ENCODE measurements around the gene ENTPD8. TPM values are rescaled to one million over a fixed set of nuclear protein-coding genes. Genes with fewer than 3 reads are reported as not detected.

ENTPD8 gene
- total RNA-seq, 2 experiments from 2014 or later: not detected

DNA sequence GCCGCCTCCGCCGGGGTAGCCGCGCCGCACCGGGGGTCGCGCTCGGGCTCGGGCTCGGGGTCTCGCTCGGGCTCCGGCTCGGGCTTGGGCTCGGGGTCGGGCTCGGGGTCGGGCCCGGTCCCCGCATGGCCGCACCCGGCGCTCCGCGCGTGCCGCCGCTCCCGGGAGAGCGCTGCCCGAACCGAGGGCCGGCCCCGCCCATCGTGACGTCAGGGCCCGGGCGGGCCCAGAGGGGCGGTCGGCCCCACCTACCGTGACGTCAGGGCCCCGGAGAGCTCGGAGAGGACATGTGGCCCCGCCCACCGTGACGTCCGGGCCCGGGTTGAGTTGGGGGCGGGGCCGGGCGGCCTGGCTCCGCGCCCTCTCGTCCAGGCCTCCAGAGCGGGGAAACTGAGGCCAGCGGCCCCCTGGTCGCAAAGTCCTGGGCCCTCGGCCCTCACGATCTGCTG, 18.0 kb upstream of the ENTPD8 start, which contains the start of gene NSMF:
Gene NSMF (minus strand): TSS at position 183 of the 449 bp plus-strand sequence. CDS start 232 bp downstream, outside the sequence.
- Mint-ChIP-seq H3K36me3 (peaks cover 8% of the 10 kb centered on the region), H3K27me3 (no peaks in the 10 kb centered on the region), H3K9me3 (ENCODE audit: low read depth) (no peaks in the 10 kb centered on the region), H3K27ac (peak within 1 kb of the TSS; percentile 78), H3K4me3 (peak within 1 kb of the TSS; percentile 48), H3K4me1 (peaks cover 30% of the 10 kb centered on the region)
- DNase-seq (peak; percentile 94), ATAC-seq (peak; percentile 72)
- CTCF ChIA-PET: interaction anchor here (0.9 to 1.2 kb wide), 6 partner anchors 13 to 232 kb away, joined by 3 to 7 read pairs (median 4); partner anchors contain the start of genes EXD3, NRARP and RNF224

DNA sequence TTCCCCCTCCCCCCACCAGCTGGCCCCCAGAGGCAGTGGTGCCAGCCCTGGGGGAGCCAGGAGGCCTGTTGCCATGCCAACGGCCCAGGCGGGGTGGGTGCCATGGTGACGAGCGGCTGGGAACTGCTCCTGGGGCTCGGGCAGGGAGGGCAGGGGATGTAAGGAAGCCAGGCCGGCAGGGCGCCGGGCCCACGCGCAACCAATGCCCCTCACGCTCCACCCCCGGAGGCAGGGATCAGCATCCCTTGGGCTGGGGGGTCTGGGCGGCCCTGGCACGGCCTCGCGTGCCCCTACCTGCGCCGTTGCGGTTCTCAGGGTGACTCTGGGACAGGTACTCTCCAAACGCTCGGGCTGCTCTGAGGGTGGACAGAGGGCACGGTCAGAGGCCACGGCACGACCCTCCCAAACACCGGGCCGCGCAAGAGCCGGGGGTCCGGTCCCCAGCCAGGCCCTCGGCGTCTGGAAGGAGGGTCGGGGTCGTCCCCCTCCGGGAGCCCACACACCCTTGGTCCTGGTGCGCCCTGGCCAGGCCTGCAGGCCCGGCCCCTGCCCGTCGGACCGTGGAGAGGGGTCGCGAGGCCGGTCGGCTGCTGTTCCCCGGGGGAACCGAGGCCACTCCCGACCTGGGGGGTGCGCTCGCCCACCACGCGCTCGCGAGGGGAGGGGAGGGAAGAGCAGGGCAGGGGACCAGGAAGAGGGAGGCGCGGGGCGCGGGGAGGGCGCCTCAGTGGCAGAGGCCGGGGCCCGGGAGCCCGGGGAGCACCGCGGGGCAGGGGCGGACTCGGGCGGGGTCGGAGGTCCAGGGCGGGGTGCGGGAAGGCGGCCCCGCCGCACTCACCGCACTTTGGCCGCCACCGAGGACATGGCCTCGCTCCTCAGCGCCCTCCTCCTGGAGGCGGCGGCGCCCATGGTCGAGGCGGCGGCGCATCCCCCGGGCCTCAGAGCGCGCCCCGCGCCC, 17.3 kb upstream of the ENTPD8 start:
- H3K4me3 Mint-ChIP-seq: peak overlapping the region; percentile 48
- no peak for DNase-seq

DNA sequence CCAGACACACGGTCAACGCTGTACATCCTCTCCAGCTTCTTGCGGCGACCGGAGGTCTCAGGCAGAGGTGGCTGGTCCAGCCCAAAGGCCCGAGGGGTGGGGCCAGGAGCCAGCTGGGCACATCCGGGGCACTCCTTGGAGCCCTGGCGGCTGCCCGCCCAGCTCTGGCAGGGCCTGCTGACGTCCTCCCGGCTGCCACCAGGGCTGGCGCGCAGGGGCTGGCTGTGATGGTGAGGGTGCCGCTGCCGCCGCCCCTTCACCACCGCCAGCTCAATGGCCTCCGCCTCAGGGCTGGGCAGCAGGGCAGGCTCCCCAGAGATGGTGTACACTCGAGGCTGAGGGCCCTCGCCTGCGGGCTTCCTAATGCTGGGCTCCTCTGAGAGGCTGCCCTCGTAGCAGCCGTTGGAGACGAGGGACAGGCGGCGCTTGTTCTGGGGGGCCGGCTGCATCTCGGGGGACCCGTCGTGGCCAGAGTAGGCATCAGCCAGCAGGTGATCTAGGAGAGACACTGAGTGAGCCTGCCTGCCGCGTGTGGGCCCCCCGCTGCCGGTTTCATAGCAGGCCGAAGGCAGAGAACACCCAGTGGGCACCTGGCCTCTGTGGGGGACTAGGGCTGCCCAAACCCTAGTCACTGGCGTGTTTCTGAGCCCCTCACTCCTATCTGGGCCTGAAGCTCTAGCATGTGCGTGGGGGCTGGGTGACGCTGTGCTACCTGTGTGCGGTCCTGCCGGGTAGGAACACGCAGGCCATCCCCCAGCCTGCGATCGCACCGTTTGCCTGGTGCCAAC, 16.4 kb upstream of the ENTPD8 start:
- CTCF ChIA-PET: interaction anchor here (0.9 to 1.7 kb wide), 3 partner anchors 11 to 35 kb away, joined by 3 to 7 read pairs (median 5); partner anchors contain the start of gene EXD3
- Mint-ChIP-seq H3K4me3 (no peak overlapping the region), H3K27me3 (no peaks in the 10 kb centered on the region), H3K27ac (no peak overlapping the region), H3K9me3 (ENCODE audit: low read depth) (no peaks in the 10 kb centered on the region), H3K4me1 (peaks cover 33% of the 10 kb centered on the region), H3K36me3 (peaks cover 10% of the 10 kb centered on the region)
- DNase-seq: no peak
- ATAC-seq: no peak

More for the DNA sequence above, 17.3 kb upstream of the ENTPD8 start:
- peaks cover 10% of the 10 kb centered on the region for H3K36me3 Mint-ChIP-seq
- H3K27ac Mint-ChIP-seq: no peak overlapping the region
- ATAC-seq: peak; percentile 13
- no peaks in the 10 kb centered on the region for H3K27me3 Mint-ChIP-seq
- H3K9me3 Mint-ChIP-seq (ENCODE audit: low read depth): no peaks in the 10 kb centered on the region
- H3K4me1 Mint-ChIP-seq: peaks cover 34% of the 10 kb centered on the region
- CTCF ChIA-PET: interaction anchor here (0.9 to 1.7 kb wide), 7 partner anchors 12 to 231 kb away, joined by 3 to 7 read pairs (median 4); partner anchors contain the start of genes EXD3, NRARP and RNF224

DNA sequence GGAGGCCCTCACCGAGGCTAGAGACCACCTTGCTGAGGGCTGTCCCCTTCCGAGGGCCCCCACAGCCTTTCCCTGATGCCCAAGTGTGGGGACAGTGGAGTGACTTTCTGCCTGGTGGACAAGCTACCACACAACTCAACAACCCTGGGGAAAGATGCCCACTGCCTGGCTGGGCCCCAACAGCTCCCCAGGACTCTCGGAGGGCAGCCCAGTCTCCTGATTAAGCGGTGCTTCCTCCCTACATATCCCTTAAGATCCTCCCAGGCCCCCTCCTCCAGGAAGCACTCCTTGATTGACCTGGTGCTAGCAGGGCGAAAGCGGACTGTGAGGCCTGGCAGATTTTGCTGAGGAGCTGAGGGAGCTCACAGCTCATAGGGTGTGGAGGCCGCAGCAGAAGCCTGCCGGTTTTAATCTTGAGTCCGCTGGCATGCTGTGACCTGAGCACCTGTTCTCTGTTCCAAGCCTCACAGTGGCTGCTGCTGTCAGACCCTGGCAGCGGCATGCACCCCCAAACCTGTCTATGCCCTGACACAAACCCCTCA, 15.8 kb upstream of the ENTPD8 start:
- CTCF ChIA-PET: interaction anchor here (0.9 to 1.7 kb wide), 3 partner anchors 11 to 34 kb away, joined by 3 to 7 read pairs (median 5); partner anchors contain the start of gene EXD3
- no peak for DNase-seq

DNA sequence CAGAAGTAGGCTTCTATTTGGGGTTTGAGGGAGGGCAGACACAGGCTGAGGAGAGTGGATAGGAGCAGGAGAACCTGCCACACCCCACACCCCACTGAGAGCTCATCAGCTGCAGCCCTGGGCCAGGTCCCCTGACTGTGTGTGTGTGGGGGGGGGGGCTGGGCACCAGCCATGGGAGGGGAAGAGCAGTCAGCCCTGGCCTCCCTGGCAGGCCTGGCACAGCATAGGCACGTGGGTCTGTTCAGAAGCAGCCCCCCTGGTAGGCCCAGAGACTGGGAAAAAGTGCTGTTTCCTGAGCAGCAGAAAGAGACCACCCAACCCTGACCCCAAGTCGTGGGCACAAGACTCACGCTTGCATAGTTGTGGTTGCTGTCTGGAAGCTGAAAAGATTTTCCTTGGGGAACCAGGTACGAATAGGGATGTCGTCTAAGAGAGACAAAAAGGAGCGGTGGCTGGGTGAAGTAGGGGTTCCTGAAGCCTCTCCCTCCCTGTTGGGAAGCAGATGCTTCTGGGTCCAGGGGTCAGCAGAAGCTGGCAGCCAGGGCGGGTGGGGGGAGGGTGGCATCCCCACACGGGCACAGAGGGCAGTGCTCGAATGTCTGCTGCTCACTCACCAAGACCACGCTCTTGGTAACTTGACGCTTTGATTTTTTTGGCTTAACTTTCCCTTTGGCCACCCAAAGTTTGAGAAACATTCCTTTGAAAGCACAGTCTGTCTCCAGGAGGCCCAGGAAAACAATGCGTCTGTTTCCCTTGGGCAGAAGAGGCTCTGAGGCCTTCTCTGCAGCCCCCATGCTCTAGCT, 15.1 kb upstream of the ENTPD8 start:
- ATAC-seq (no peak), DNase-seq (no peak)
- Mint-ChIP-seq H3K36me3 (peaks cover 10% of the 10 kb centered on the region), H3K4me1 (peaks cover 35% of the 10 kb centered on the region), H3K4me3 (no peak overlapping the region), H3K27ac (peak overlapping the region; percentile 15), H3K27me3 (no peaks in the 10 kb centered on the region), H3K9me3 (ENCODE audit: low read depth) (no peaks in the 10 kb centered on the region)
- CTCF ChIA-PET: interaction anchor here (0.9 kb wide), 1 partner anchor 10 kb away, joined by 5 read pairs; no protein-coding TSS in a partner anchor

More for the DNA sequence above, 15.8 kb upstream of the ENTPD8 start:
- ATAC-seq: no peak
- Mint-ChIP-seq H3K4me3 (no peak overlapping the region), H3K27ac (no peak overlapping the region), H3K4me1 (peaks cover 37% of the 10 kb centered on the region), H3K27me3 (no peaks in the 10 kb centered on the region), H3K36me3 (peaks cover 10% of the 10 kb centered on the region), H3K9me3 (ENCODE audit: low read depth) (no peaks in the 10 kb centered on the region)

DNA sequence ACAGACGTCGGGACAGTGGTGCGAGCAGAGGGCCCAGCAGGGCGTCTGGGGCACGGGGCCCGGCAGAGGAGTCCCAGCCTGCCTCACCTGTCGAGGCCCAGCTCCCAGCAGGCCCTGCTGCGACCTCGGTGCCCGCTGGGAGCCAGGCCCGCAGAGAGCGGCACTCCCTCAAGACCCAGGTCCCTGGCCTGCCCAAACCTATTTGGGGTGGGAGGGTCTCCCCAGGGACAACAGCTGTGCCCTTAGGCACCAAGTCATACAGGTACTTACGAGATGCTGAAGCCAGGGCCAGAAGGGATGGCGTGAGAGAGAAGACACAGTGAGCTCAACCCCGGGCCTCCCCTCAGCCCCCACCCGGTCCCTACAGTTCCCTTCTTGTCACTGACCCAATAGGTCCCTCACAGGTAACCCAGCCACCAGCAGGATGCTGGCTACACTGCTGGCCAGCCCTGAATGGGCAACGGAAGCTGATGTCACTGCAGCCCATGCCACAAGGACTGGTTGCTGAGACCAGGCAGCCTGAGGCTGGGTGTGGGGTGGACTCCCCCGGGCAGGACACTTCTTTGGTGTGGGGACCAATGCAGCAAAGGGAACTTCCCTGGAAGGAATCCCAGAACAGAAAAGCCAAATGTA, 14.3 kb upstream of the ENTPD8 start:
- ATAC-seq (no peak), DNase-seq (no peak)
- H3K4me3 Mint-ChIP-seq: no peak overlapping the region
- no peaks in the 10 kb centered on the region for H3K9me3 Mint-ChIP-seq (ENCODE audit: low read depth)
- no peaks in the 10 kb centered on the region for H3K27me3 Mint-ChIP-seq
- CTCF ChIA-PET: no interaction called here
- H3K27ac Mint-ChIP-seq: peak overlapping the region; percentile 15
- peaks cover 30% of the 10 kb centered on the region for H3K4me1 Mint-ChIP-seq
- peaks cover 10% of the 10 kb centered on the region for H3K36me3 Mint-ChIP-seq

DNA sequence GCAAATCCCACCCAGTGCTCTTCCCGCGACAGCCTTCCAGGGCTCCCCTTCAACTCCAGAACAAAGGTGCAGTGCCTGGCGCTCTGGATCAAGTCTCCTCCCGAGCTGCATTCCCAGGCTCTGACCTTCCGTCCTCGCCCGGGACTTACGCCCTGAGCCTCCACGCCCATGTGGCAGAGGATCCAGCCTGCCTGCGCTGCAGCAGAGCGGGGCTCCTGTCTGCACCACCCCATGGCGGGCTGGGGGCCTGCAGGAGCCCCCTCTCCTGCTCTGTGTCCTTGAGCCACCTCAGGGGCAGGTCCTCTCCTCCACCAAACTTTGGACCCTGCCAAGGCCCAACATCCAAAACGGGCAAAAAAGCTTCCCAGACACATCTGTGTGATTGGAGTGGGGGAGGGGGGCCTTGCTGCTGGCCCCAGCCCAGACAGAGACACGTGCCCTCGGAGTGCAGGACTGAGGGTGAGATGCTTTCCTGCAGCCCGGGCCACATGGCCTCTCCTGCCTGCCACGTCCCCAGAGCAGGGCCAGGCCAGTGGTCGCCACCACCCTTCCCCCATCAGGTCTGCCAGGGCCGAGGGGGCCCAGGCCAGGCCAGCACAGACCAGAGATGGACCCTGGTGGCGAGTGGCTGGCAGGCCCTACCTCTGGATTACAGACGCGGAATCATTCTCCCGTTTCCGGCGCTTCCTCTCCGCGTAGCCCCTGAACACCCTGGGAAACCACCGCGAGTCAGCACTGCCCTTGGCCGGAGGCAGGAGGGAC, 13.6 kb upstream of the ENTPD8 start:
- no peaks in the 10 kb centered on the region for H3K9me3 Mint-ChIP-seq (ENCODE audit: low read depth)
- H3K27me3 Mint-ChIP-seq: no peaks in the 10 kb centered on the region
- DNase-seq (no peak), ATAC-seq (no peak)
- H3K4me1 Mint-ChIP-seq: peaks cover 28% of the 10 kb centered on the region
- peaks cover 10% of the 10 kb centered on the region for H3K36me3 Mint-ChIP-seq
- no peak overlapping the region for H3K27ac Mint-ChIP-seq
- CTCF ChIA-PET: no interaction called here
- no peak overlapping the region for H3K4me3 Mint-ChIP-seq

DNA sequence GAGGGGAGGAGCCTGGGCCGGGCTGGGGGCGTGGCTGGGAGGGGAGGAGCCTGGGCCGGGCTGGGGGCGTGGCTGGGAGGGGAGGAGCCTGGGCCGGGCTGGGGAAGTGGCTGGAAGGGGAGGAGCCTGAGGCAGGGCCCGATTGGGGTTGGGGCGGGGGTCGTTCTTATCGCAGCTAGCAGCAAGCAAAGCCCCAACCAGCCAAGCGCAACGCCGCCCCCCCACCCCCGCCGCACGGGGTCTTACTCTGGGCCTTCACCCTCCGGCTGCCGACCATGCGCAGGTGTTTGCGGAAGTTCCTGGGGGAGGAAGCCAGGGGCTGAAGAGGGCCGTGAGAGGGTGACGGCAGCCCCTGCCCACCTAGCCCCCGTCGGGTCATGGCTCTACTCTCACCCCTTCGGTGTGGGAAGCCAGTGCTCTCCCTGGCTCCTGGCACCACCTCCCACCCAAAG, 13.0 kb upstream of the ENTPD8 start:
- DNase-seq (peak; percentile 62), ATAC-seq (peak; percentile 20)
- H3K36me3 Mint-ChIP-seq: peaks cover 10% of the 10 kb centered on the region
- CTCF ChIA-PET: interaction anchor here (1.1 kb wide), 1 partner anchor 9 kb away, joined by 3 read pairs; no protein-coding TSS in a partner anchor
- H3K27ac Mint-ChIP-seq: no peak overlapping the region
- H3K4me3 Mint-ChIP-seq: no peak overlapping the region
- H3K4me1 Mint-ChIP-seq: peaks cover 24% of the 10 kb centered on the region
- H3K9me3 Mint-ChIP-seq (ENCODE audit: low read depth): no peaks in the 10 kb centered on the region
- no peaks in the 10 kb centered on the region for H3K27me3 Mint-ChIP-seq

DNA sequence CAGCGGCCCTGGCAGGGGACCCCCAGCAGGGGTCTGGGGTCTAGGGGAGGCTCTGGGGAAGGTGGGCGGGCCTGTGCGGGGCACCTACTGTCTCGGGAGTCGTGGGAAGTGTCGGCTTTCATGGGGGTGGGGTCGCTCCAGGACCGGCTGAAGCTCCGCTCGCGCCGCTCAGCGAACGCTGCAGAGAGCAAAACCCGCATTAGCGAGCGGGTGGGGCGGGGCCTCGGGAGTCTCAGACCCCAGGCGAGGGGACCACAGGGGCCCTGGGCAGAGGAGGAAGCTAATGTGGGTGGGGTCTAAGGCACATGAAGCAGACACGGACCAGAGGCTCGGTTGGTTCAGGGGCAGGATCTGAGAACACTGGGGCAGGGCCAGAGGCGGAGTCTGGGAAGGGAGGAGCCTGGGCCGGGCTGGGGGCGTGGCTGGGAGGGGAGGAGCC, 12.5 kb upstream of the ENTPD8 start:
- Mint-ChIP-seq H3K4me1 (peaks cover 24% of the 10 kb centered on the region), H3K9me3 (ENCODE audit: low read depth) (no peaks in the 10 kb centered on the region), H3K36me3 (peaks cover 10% of the 10 kb centered on the region), H3K27me3 (no peaks in the 10 kb centered on the region), H3K27ac (no peak overlapping the region), H3K4me3 (no peak overlapping the region)
- peak; percentile 65 for ATAC-seq
- DNase-seq: peak; percentile 72
- CTCF ChIA-PET: interaction anchor here (0.9 to 1.1 kb wide), 2 partner anchors 8 to 31 kb away, joined by 3 to 4 read pairs; partner anchors contain the start of genes EXD3 and NOXA1

DNA sequence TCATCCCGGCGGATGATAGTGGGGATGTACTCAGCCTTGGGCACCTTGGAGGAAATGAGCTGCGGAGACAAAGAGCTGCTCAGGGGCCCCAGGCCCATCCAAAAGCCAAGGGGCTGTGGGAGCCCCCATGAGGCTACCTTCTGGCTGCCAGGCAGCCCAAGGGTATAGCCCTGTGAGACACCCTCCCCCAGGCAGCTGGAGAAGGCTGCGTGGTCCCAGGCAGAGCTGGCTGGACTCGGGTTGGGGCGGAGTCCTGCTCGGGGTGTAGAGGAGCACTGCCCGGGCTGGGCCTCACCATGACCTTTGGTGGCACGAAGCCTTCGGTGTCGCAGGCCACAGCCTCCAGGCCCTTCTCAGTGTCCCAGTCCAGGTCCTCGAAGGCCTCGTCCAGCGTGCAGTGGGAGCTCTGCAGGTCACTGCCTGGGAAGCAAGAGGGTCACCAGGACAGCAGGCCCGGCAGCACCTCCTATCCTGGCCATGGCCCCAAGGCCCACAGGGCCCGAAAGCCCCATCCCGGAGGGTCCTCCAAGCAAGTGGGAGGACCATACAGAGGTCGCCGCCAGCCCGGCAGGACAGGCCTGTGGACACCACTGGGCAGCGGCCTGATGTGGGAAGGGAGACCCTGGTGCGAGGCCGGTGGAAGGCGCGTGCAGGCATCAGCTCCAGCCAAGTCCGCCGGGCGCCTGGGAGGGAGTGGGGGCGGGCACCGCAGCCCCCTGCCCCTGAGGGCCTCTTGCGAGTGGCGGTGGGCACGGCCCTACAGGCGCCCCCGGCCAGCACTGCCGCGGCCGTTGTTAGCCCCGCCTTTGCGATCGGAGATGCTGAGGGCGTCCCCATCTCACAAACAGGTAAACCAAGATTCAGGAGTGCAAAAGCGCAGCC, 11.8 kb upstream of the ENTPD8 start:
- Mint-ChIP-seq H3K36me3 (peaks cover 10% of the 10 kb centered on the region), H3K4me1 (peaks cover 24% of the 10 kb centered on the region), H3K4me3 (no peak overlapping the region), H3K9me3 (ENCODE audit: low read depth) (no peaks in the 10 kb centered on the region), H3K27me3 (no peaks in the 10 kb centered on the region), H3K27ac (no peak overlapping the region)
- ATAC-seq: no peak
- DNase-seq: no peak
- CTCF ChIA-PET: interaction anchor here (0.8 to 1.1 kb wide), 3 partner anchors 7 to 30 kb away, joined by 3 to 4 read pairs (median 4); partner anchors contain the start of genes EXD3 and NOXA1

Data from activated CD8-positive, alpha-beta memory T cell treated with anti-CD3 and anti-CD28 coated beads, Interleukin-2, amount 10 ng/mL, durations not matched to agents 7 days and 5 days (primary cell).